NCI-H2107 (cell line): Measurements from ENCODE around the gene RFFL.
"Not testable (repeated sequence)": the region's sequence is repeated elsewhere in the genome, so short reads cannot be mapped to it uniquely, and the experiment has no call there.

Source experiments
- DNase-seq: peaks from one replicate; lab custom pipeline; 2025; lab: John Stamatoyannopoulos, UW

Gene RFFL, protein sequence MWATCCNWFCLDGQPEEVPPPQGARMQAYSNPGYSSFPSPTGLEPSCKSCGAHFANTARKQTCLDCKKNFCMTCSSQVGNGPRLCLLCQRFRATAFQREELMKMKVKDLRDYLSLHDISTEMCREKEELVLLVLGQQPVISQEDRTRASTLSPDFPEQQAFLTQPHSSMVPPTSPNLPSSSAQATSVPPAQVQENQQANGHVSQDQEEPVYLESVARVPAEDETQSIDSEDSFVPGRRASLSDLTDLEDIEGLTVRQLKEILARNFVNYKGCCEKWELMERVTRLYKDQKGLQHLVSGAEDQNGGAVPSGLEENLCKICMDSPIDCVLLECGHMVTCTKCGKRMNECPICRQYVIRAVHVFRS

DNA sequence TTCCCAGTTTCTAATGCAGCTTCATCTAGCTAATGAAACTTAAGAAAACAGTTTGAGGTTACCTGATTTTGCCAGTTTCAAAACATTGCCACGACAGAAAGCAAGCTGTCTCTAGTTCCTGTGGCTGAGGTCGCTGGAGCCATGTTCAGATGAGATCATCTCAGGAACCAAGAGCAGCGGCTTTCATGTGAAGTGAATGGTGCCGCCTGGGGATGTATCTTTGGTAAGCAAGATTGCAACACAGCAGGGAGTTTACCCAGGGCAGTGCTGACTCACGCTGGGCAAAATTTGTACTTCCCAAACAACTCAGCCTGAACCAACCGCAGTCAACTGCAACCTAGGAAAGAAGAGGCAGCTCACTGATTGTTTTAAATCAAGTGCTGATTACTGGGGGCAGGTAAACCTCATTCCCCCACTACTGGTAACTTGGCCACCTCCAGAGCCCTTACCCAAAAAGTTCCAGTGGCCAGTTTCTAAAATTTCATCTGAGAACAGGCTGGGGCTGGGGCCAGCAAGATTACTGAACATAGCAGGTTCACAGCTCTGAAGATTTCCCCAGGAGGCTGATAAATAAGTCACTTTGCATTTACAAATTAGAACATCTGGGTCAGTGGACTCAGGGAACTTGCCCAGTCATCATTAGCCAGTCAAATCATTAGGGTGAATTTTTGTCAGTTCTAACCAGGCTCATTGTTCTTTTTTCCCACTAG is at the start of gene RFFL:
Gene RFFL (minus strand): TSS at position 194 of the 710 bp plus-strand sequence. CDS start 37,154 bp downstream, outside the sequence.
- DNase-seq = peak; percentile 80

DNA sequence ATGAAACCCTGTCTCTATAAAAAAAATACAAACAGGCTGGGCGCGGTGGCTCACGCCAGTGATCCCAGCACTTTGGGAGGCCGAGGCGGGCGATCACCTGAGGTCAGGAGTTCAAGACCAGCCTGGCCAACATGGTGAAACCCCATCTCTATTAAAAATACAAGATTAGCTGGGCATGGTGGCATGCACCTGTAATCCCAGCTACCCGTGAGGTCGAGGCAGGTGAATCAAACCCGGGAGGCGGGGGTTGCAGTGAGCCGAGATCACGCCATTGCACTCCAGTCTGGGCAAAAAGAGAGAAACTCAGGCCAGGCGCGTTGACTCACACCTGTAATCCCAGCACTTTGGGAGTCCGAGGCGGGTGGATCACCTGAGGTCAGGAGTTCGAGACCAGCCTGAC is 47.3 kb upstream of the RFFL start:
- not testable (repeated sequence) for DNase-seq

DNA sequence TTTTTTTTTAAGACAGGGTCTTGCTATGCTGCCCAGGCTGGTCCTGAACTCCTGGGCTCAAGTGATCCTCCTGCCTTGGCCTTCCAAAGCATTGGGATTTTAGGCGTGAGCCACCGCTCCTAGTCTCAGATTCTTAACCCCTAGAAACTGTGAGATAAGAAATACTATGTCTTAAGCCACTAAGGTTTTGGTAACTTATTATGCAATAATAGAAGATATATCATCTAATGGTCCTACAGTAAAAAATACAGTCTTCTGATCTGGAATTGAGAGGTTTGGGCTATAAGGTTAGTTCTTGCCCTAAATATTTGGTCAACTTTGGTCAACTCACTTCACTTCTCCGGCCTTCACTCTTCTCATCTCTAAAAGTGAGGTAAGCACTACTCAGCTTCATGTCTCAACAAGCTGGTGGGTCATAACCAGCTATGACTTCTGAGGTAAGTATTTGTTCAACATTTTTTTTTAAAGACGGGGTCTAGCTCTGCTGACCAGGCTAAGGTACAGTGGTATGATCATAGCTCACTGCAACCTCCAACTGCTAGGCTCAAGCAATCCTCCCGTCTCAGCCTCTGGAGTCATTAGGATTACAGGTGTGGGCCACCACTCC is 41.4 kb upstream of the RFFL start:
- DNase-seq = no peak

DNA sequence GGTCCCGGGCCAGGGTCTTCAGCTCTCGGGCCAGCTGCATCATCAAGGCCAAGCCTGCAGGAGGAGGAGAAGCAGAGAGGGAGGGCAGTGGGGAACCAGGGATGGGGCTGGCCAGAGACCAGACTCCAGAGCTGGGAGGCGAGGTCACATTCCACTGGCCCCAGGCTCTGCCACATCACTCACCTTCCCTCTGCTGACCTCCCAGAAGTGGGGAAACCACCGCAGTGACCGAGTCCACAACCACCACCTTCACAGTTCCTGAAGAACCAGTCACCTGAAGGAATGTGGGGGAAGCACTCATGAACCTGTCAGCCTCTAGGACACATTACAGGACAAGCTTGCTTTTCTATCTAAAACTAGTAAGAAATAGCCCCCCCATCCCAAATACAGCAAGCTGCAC is 39.8 kb upstream of the RFFL start:
- no peak for DNase-seq

DNA sequence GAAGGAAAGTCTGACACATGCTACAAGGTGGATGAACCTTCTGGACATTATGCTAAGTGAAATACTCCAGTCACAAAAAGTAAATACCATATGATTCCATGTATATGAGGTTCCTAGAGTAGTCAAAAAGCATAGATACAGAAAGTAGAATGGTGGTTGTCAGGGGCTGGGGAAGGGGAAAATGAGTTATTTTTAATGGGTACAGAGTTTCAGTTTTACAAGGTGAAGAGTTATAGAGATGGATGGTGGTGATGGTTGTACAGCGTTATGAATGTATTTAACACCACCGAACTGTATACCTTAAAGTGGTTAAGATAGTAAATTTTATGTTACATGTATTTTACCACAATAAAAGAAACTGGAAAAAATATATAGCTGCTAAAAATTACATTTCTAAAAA is 38.2 kb upstream of the RFFL start:
- DNase-seq = no peak

DNA sequence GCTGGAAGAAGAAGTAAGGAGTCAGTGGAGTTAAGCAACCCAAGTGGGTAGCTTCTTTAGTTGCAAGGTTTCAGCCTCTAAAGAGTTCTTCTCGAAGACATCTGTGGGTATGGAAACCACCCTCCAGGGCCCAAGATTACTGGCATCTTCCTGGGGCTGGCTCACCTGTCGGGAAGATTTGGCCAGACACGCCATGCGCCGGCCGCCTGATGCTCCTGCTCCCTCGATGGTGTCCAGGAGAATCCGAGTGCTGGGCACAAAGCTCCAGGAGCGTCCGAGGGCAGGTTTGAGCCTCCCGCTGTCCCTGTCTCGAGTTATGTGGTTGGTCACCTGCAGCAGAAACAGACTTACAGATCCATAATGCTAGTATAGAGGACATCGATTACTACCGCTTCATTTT is 37.5 kb upstream of the RFFL start:
- DNase-seq = no peak

DNA sequence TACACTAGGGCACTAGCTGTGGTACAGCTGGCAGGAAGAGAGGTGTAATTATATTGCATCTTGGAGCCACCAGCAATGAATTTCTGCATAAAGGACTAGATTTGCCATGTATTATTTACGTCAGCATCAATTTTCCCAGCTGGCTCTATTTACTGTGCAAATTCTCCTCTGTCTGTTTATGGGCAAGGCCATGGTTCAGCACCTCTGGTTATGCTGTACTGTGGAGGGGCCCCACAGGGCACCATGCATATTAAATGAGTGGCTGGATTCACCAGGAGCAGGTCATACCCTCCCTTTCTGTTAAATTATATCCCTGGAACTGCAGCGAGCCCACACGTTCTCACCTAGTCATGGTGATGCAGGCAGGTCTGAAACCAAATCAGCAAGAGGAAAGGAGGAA is 36.4 kb upstream of the RFFL start:
- DNase-seq = no peak

DNA sequence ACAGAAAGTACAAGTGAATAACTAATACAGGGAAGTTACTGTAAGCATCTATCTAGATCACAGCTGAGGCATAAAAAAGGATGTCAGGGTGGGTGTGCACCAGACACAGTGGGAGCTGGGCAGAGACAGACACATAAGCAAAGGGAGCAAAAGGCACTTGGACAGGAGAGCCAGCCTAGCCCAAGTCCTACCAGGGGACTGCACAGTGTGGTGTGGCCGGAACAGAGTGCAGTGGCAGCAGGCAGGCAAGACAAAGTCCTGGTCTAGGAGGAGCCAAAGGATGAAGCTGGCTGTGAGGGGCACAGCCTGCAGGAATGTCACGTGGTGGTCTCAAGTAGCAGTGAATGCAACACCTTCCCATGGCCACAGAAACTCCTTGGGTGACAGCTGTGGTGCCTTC is 34.3 kb upstream of the RFFL start:
- DNase-seq = no peak

DNA sequence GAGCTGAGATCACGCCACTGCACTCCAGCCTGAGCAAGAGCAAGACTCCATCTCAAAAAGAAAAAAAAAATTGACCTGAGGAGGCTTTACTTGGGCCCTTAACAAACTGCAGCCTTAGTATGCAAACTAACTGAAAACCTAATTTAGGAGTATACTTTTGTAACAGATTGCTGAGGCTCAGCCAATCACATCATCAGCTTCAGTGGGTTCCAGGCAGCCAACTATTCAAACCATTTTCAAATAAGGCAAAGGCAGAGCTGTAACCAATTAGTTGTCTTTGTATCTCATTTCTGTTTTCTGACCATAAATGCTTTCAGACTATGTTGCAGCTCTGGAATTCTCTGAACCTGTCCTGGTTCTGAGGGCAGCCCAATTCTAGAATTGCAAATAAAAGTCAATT is 32.2 kb upstream of the RFFL start:
- no peak for DNase-seq

DNA sequence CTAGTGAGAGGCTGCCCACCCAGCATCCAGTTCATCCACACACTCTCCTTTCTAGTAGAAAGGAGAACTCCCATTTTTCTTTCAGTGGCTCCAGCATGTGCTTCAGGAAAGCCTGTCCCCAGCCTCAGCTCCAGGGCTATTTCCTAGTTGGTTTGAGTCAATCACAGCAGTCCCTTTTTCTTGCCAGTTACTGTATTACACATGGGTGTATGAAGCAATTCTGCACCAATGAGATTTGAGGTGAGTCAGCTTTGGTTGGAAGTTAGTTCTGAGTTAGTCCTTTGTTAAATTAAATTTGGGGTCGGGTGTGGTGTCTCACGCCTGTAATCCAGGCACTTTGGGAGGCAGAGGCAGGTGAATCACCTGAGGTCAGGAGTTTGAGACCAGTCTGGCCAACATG is 31.4 kb upstream of the RFFL start:
- DNase-seq = no peak

DNA sequence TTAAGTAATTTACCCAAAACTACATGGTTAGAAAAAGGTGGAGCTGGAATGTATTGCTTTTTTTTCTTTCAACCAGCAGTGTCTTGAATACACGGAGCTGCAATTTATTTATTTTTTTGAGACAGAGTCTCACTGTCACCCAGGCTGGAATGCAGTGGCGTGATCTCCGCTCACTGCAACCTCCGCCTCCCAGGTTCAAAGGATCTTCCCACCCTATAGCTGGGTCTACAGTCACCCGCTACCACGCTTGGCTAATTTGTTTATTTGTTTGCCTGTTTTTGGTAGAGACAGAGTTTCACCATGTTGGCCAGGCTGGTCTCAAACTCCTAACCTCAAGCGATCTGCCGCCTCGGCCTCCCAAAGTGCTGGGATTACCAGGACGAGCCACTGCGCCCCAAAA is 27.2 kb upstream of the RFFL start:
- not testable (repeated sequence) for DNase-seq

DNA sequence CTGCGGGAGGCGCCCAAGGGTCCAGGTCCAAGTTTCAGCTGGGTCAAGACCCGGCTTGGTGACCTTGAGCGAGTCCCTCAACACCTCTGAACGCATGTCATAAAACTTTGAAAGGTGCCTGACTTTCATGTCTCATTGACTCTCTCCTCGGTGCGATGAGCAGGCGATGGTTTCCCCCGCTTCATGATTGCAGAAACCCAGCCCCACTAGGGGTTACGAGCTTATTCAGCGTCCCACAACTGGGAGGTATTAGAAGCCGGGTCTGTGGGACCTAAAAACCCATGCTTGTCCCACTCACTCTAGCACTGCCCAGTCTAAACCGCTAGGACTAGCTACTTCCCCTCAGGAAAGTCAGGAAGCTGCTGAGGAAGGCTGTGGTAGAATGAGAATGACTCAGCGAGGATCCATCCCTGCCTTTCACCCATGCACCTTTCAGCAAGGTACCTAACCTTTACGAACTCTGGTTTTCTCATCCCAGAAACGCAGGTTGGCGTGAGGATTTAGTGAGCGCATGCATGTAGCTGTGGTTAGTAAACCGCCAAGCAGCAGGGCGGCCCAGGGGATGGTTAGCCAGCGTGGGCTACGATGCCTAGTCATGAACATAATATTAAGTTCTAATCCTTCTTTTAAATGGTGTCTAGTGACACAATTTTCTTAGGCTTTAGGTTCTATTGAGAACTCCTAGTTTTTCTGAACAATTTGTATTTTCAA is 26.2 kb upstream of the RFFL start:
- no peak for DNase-seq

DNA sequence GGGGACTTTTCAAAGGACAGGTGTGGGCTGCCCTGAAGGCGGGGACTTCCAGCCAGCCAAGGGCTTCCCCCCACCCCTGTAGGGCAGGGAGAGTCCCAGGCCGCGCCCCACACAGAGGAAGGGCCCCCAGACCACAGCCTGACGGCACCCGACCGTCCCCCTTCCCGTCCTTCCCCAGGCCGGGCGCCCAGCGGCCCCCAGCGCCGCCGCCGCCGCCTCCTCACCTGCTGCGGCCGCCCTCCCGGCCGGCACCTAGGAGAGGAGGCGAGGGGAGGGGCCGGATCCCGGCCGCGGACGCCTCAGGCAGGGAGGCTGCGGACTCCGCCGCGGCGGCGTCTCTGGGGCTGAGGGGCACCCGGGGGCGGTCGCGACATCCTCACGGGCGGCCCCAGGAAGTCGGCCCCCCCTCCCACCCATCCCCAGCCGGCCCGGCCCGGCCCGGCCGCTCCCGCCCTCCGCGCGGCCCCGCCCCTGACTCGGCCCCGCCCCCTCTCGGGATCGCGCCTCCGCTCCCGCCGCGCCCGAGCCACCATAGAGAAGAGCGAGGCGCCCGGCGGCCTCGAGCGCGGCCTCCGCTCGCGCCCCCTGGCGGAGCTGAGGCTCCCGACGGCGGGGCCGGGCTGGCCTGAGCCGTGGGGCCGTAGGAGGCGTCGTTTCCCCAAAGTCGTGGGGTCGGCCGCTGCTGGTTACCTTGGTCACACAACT is 25.5 kb upstream of the RFFL start:
- DNase-seq = peak; percentile 53

DNA sequence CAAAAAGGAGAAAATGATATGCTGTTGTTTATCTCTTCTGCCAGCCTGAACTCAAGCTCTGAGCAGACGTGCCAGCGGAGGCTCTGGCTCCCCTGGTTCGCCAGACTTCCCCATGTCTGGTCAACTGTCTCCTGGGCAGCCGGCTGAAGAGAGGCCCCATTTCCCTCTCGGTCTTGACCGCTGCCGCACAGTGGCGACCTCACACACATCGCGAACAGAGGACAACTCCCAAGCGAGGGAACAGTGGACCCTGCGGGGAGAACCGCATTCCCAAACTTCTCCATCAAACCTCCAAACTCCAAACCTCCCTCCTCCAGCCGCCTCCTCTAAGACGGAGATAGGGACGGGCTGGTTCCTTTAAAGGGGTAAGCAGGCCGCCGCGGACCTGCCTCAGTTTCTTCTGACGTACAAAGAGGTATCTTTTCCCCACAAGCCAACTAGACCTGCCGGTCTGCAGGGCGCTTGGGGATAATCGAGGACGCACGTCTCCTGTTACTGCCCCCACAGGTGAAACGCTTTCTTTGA is 24.9 kb upstream of the RFFL start:
- DNase-seq = no peak

DNA sequence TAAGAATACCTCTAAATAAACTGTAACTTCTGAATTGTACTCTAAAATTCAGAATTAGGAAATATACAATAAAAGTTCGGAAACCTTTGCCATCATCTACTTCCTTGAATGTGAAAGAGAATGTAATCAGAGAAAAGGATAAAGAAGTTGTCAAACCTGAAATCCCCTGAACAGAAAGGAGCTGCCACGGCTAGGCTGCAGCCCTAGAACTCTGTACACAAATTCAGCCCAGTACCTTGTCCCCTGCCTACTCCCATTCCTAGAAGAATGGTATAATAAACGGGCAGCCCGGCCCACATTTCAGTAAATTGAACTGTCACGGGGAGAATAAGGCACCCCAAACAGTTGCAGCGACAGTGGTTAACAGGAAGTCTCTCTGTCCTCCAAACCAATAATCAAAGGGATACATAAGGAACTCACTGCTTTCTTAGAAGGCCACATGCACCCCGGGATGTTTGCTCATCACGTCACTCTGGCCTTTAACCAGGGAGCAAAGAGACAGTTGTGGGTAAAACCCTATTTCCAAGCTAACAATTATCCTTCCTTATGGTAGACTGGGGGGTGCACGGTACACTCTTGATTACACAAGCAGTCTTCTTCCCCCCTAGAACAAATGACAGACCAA is 24.3 kb upstream of the RFFL start:
- no peak for DNase-seq

DNA sequence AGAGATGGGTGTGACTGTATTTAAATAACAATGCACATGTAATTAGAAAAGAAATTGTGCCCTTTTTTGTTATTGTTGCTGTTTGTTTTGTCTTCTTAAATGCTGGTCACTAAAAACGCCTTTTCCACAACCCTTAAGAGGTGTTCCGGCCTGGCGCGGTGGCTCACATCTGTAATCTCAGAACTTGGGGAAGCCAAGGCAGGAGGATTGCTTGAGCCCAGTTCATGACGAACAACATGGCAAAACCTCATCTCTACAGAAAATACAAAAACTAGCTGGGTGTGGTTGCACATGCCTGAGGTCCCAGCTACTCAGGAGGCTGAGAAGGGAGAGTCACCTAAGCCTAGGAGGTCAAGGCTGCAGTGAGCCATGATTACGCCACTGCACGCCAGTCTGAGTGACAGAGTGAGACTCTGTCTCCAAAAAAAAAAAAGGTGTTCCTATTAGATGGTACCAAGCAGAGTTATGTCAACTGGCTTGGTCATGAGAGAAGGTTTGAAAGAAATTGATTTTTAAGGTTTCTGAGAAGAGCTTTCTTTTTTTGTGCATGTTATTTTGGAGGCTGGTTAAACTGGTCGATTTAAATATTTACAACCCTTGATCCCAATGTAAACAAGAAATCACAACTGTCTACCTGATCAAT is 23.5 kb upstream of the RFFL start:
- no peak for DNase-seq

DNA sequence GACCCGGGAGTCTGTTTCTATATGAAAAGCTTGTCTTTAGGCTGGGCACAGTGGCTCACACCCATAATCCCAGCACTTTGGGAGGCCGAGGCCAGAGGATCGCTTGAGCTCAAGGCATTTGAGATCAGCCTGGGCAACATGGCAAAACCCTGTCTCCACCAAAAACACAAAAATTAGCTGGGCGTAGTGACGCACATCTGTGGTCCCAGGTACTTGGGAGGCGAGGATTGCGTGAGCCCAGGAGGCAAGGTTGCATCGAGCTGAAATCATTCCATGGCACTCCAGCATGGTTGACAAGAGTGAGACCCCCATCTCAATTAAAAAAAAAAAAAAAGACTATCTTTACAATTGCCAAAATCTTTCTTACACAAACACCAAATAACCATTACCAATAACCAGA is 22.7 kb upstream of the RFFL start:
- DNase-seq = no peak

DNA sequence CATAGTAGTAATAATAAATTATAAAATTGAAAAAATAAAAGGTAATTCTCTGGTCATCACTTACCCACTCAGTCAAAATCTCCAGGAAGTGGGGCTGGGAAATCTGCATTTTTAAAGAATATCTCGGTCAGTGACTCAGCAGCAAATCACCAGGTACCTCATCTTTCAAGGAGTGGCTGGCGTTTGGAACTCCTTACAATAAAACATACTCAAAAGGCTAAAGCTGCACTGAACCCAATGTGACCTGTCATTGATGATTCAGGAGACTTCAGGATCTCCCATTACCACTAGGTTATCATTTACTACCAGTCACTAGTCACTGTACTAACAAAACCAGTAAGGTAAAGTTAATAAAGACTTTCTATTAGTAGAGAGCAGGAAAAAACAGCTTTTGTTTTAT is 21.5 kb upstream of the RFFL start:
- DNase-seq = no peak

DNA sequence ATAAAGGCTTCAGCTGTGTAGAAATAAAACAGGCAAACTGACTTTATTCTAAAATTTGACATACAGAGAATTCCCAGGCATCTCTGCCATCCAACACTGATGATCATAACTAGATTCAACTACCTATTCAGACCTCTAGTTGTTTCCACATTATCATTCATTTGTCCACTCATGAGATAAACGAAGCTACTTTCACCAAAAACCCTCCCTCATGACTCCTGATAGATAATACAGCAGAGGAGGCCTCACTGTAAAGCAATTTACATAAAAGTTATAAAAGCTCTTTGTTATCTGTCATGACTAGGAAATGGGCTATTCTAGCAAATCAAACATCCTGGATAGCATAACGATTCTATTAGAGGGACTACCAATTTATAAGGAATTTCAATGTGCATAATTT is 19.6 kb upstream of the RFFL start:
- DNase-seq = no peak

DNA sequence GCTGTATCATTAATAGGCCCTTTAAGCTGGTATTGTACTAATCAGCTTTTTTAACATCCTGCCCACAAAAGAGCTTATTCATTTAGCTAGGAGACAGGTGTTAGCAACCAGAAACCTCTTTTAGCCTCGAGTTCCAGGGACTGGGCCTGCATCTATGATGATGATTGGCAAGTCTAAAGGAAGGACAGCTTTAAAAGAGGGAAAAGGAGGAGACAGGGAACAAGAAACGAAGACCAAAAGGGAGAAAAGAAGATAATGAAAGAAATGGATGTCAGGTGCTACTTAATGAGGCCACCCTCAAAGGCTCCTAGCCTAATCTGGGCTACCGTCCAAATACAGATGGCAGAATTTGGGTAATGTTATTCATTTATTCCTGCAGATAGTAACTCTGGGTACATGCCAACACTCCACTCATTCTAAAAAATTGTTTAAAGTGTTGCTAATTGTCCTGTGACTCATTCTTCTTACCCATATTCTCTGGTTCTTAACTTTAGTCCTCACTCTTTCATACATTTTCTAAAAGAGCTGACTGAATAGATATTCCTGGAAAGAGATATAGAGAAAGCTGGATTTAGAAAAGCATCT is 18.7 kb upstream of the RFFL start:
- peak; percentile 18 for DNase-seq
